ENCODE data around the gene KLHL26. TPM values are rescaled to one million over a fixed set of nuclear protein-coding genes. Genes with fewer than 3 reads are reported as not detected.

KLHL26 gene
- total and polyA plus RNA-seq, 8 donors = 1.2 to 45.1 (median 4.1) TPM

GRCh38 chr19:18618236-18618635 is 18.6 kb upstream of the KLHL26 start:
- peaks cover under 1 to 3% (median 2%) of the 10 kb centered on the region in 4 donors for H3K4me1 ChIP-seq
- no peak overlapping the region for H3K4me3 ChIP-seq
- 81 to 92% (median 85%) methylated on average over 12 to 13 of the region's 13 CpGs for WGBS, 5 donors
- TF ChIP-seq EP300 (IDR thresholded peaks at IDR 0.05) (no peak), POLR2A (IDR thresholded peaks at IDR 0.05) (no peak), POLR2AphosphoS5 (IDR thresholded peaks at IDR 0.05) (no peak)
- TF ChIP-seq, protein P1, sequence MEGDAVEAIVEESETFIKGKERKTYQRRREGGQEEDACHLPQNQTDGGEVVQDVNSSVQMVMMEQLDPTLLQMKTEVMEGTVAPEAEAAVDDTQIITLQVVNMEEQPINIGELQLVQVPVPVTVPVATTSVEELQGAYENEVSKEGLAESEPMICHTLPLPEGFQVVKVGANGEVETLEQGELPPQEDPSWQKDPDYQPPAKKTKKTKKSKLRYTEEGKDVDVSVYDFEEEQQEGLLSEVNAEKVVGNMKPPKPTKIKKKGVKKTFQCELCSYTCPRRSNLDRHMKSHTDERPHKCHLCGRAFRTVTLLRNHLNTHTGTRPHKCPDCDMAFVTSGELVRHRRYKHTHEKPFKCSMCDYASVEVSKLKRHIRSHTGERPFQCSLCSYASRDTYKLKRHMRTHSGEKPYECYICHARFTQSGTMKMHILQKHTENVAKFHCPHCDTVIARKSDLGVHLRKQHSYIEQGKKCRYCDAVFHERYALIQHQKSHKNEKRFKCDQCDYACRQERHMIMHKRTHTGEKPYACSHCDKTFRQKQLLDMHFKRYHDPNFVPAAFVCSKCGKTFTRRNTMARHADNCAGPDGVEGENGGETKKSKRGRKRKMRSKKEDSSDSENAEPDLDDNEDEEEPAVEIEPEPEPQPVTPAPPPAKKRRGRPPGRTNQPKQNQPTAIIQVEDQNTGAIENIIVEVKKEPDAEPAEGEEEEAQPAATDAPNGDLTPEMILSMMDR (IDR thresholded peaks at IDR 0.05) = no peak
- intact Hi-C loops (cut with DNase I; ENCODE audit: low total_unique reads) = no loop called here
- no peak for DNase-seq
- no peaks in the 10 kb centered on the region for H3K36me3 ChIP-seq
- H3K27ac ChIP-seq = no peak overlapping the region
- H3K9me3 ChIP-seq = no peaks in the 10 kb centered on the region
- peaks cover 0 to 60% (median 25%) of the 10 kb centered on the region in 3 donors for H3K27me3 ChIP-seq

DNA sequence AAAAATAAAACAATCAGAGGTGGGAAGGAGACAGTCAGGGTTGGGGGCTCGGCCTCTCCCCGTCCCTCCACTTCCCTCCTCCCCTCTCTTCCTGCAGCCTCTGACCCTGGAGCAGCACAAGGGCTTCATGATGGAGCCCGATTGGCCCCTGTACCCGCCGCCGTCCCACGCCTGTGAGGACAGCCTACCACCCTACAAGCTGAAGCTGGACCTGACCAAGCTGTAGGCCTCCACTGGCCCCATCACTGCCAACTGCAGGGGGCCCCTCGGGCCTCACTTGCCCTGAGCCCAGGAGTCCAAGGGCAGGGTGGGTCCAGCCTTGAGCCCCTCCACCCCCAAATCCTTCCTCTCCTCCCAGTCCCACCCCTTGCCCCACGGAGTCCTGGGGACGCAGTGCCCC is 16.5 kb upstream of the KLHL26 start:
- no peak for TF ChIP-seq EP300 (IDR thresholded peaks at IDR 0.05)
- no peak for TF ChIP-seq POLR2A (IDR thresholded peaks at IDR 0.05)
- TF ChIP-seq, protein P1 (IDR thresholded peaks at IDR 0.05) = no peak
- no peak for TF ChIP-seq POLR2AphosphoS5 (IDR thresholded peaks at IDR 0.05)
- Histone ChIP-seq H3K27me3 (peaks cover 0 to 39% (median 5%) of the 10 kb centered on the region in 3 donors), H3K4me1 (no peaks in the 10 kb centered on the region), H3K36me3 (no peaks in the 10 kb centered on the region), H3K27ac (no peak overlapping the region), H3K4me3 (no peak overlapping the region), H3K9me3 (no peaks in the 10 kb centered on the region)
- DNase-seq = no peak
- 74 to 91% (median 87%) methylated on average over 10 of the region's 10 CpGs for WGBS, 5 donors
- intact Hi-C loops (cut with DNase I; ENCODE audit: low total_unique reads) = no loop called here

DNA sequence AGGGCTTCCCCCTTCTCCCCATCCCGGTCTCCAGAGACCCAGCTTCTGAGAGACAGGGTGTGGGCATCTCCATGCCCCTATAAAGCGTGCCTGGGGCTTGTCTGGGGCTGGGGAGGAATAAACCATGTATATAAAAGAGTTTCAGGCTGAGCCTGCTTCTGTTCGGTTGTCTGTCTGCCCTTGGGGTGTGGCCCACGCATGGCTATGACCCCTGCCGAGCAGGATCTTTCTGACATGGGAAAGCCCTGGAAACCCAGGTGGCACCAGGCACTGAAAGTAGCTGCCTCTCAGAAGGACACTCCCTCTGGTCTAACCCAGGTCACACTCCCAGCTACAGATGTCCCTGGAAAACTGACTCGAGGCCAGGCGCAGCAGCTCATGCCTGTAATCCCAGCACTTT is 15.9 kb upstream of the KLHL26 start:
- H3K36me3 ChIP-seq = no peaks in the 10 kb centered on the region
- 49 to 71% (median 56%) methylated on average over 7 of the region's 7 CpGs for WGBS, 5 donors

DNA sequence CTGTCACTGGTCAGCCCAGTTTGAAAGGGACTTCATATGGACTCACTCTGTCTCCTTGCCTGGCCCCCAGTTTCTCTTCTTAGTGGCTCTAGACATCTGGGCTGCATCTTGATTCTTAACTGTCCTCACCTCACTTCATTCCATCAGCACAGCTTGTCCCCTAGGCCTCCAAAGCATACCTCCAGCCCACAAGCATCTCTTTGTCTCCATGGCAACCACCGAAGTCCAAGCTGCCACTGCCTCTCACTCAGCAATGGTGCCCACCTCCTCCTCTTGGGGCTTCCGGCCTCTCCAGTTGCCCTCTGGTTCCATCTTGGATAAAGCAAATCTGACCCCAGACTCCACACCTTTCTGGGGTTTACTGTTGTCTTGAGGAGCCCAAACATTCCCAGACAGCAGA is 9.9 kb upstream of the KLHL26 start:
- no peak overlapping the region for H3K4me3 ChIP-seq
- intact Hi-C loops (cut with DNase I; ENCODE audit: low total_unique reads) = no loop called here
- WGBS, 5 donors = 56 to 63% (median 62%) methylated on average over 2 of the region's 2 CpGs
- H3K36me3 ChIP-seq = no peaks in the 10 kb centered on the region
- H3K9me3 ChIP-seq = no peaks in the 10 kb centered on the region
- TF ChIP-seq POLR2A (IDR thresholded peaks at IDR 0.05) (no peak), EP300 (IDR thresholded peaks at IDR 0.05) (no peak), POLR2AphosphoS5 (IDR thresholded peaks at IDR 0.05) (no peak)
- TF ChIP-seq, protein P1 (IDR thresholded peaks at IDR 0.05) = no peak
- no peak overlapping the region for H3K27ac ChIP-seq
- no peak for DNase-seq
- H3K4me1 ChIP-seq = no peaks in the 10 kb centered on the region
- no peaks in the 10 kb centered on the region for H3K27me3 ChIP-seq

More for the DNA sequence above, 15.9 kb upstream of the KLHL26 start:
- H3K27ac ChIP-seq = no peak overlapping the region
- intact Hi-C loops (cut with DNase I; ENCODE audit: low total_unique reads) = no loop called here
- H3K4me1 ChIP-seq = no peaks in the 10 kb centered on the region
- TF ChIP-seq POLR2A (IDR thresholded peaks at IDR 0.05) = no peak
- no peak for TF ChIP-seq EP300 (IDR thresholded peaks at IDR 0.05)
- no peak for TF ChIP-seq POLR2AphosphoS5 (IDR thresholded peaks at IDR 0.05)
- TF ChIP-seq, protein P1 (IDR thresholded peaks at IDR 0.05) = no peak
- H3K9me3 ChIP-seq = no peaks in the 10 kb centered on the region
- peaks cover 0 to 33% (median 2%) of the 10 kb centered on the region in 3 donors for H3K27me3 ChIP-seq
- H3K4me3 ChIP-seq = no peak overlapping the region
- DNase-seq = peak in 1 of 2 donors; percentile 38
